HG03039 (cell line): Measurements from ENCODE around the gene SACM1L.

ENCODE experiments used
- ATAC-seq: cut with Tn5 transposase; IDR thresholded peaks from one replicate; pipeline ENCODE4 v1.9.1; 2021; ENCODE audit warnings: mild to moderate bottlenecking, moderate library complexity; ENCODE audit not compliant: unreplicated experiment

The SACM1L gene

GRCh38 chr3:45762647-45763302, 73.6 kb downstream of the SACM1L start:
- ATAC-seq, result no peak

- ATAC-seq, result no peak
Observed at GRCh38 chr3:45763303-45763675, 74.1 kb downstream of the SACM1L start.

DNA sequence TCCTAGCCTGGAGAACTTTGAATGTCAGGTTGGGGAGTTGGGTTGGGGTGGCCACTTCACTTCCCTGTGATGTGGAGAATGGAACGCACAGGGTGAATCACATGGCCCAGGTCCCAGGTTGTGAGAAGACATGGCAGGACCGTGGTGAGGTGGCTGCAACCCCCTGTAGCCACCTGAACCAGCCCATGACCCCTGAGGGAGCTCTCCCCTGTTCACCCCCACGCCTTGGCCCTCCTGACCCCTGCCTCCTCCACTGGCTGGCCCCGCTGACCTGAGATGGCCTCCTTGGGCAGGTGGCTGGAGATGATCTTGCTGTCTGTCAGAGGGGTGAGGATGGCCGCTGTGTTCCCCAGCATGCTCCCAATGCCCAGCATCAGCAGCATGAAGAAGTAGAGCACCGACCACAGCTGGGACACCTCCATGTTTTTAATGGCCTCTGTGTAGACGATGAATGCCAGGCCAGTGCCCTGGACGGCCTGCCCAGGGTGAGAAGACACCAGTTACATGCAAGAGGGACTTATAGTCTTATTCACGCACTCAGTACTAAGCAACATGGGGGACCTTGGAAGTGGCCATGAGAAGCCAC, 76.2 kb downstream of the SACM1L start:
- no peak for ATAC-seq

DNA sequence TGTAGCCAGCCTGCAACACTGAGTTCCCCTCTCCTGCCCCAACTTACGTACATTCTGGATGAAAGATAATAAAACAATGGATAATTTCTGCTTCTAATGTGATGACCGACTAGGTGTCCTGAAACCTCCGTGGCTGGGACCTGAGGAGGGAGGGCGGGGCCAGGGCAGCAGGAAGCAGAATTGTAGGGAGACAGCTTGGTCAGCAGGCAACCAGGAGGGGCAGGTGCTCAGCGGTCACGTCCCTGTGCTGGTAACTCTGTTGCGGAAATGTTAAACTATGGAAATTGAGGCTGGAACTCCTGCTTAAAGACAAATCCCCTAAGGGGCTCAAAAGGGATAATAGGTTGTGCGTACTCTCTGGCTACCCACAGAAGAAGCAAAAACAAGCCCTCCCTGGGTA, 76.8 kb downstream of the SACM1L start:
- ATAC-seq, result no peak

DNA sequence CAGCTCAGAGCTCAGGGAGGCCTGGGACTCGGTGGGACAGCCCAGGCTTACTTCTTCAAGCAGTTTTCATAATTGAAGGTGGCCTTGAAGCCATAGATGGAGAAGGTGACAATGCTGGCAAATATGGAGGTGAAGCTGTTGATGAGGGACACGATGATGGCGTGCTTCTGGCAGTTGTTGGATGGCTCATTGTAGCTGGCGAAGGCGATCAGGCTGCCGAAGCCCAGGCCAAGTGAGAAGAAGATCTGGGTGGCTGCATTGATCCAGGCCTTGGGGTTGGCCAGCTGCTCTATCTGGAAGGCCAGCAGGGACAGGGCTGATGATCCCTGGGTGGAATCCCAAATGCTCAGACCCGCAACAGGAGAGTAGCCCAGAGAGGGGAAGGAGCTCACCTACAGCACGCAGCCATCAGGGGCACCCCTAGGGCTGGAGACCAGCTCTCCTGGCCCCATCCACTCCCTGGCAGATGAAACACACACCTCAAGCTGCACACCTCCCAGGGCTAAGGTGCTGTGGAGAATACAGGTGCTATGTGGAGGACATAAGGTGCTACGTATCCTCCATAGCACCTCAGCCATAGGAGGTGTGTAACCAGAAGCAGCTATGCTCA, 82.1 kb downstream of the SACM1L start:
- no peak for ATAC-seq

- ATAC-seq, result no peak
Observed at GRCh38 chr3:45771831-45772230, 82.6 kb downstream of the SACM1L start.

- ATAC-seq, result no peak
Observed at GRCh38 chr3:45772341-45773035, 83.3 kb downstream of the SACM1L start.

DNA sequence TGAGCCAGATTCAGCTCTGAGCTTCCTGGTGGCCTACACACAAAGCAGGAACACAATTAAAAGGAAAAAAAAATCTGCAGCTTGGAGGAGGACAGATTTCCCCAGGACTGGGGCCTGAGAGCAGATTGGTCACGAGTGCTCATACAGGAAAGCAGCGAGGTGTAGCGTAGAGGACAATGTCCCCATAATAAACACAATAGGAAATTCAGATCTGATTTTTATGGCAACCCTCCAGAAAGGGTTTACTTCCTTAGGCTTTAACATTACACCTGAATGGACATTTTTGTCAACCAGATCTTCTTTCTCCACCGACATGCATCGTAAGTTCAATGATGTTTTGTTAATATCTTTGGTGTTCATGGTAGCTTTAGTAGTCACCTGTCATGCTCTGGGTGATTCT, 83.9 kb downstream of the SACM1L start:
- ATAC-seq, result no peak

- ATAC-seq, result no peak
Observed at GRCh38 chr3:45773714-45774449, 84.7 kb downstream of the SACM1L start.

GRCh38 chr3:45774581-45775521, 85.7 kb downstream of the SACM1L start:
- no peak for ATAC-seq

GRCh38 chr3:45775571-45776300, 86.5 kb downstream of the SACM1L start:
- no peak for ATAC-seq

DNA sequence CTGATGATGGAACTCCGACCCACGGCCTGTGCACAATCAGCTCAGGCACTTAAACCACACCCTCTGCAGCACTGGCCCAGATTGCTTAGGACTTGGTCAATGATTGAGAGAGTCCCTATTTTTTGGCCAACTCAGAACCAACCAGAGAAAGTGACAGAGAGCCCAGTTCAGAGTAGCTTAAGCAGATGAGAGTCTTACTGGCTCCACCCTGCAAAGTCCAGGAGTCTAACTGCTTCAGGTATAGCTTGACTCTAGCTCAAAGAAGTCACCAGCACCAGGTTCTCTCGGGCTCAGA, 87.1 kb downstream of the SACM1L start:
- ATAC-seq, result no peak

DNA sequence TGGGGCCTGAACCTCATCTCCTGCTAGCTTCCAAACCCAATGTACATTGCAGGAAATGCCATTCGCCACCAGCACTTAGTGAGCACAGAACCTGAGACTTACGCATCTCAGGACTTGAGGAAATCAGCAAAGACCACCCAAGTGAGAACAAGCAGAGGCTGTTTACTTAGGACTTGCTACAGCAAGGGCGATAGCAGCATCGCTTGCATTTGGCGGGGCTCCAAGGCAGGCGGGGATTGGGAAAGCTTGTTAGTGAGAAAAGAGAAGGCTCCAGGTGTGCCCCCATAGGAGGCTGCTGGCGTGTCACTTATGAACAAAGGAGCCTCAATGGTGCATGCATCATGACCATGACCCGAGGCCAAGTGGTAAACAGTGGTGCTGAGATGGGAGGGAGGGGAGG, 87.4 kb downstream of the SACM1L start:
- ATAC-seq, result no peak

GRCh38 chr3:45777111-45777745, 88.0 kb downstream of the SACM1L start:
- ATAC-seq, result no peak

DNA sequence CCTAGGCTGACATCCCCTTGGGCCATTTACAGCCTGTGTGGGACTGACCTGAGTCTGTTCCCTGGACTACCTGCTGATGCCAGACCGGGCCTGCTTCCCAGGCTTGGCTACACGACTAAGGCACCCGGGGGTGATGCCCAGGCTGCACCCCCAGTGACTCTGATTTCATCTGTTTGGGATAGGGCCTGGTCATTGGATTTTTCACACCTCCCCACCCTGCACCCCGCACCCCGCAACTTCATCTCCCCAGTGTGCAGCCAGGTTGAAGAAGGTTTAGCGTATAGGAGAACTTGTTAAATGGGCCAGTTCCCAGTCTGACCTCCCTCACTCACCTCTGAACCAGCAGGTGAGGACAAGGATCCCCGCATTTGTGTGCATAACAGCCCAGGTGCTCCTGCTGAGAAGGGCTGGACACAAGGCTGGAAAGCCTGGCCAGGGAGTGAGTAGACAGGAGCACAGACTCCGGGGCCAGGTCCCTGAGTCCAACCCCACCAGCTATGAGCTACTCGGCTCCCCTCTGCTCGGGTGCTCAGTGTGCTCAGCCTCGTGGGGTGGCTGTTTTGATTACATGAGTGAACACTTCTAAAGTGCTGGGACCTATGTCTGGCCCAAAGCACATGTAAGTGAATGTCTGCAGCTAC, 88.7 kb downstream of the SACM1L start:
- no peak for ATAC-seq

GRCh38 chr3:45778761-45779201, 89.6 kb downstream of the SACM1L start:
- no peak for ATAC-seq

GRCh38 chr3:45779746-45780735, 90.8 kb downstream of the SACM1L start:
- no peak for ATAC-seq

DNA sequence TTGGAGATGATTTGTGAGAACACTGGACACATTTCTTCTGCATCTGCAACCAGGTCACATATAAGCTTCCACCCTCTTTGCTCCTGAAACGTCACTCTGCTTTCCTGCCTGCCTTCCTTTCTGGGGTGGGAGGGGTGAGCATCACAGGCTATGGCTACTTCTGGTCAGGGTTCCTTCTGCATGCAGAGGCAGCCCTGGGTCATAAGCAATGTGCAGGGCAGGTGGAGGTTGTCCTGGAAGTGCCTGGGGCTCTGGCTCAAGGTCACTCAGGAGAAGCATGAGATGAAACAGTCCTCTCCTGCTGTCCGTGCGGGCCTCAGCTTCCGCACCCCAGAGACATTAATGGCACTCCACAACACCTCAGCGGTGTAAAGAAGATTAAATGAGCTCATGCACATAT, 92.1 kb downstream of the SACM1L start:
- no peak for ATAC-seq
